ENCODE measurements around the gene HECTD3. TPM values are rescaled to one million over a fixed set of nuclear protein-coding genes. Genes with fewer than 3 reads are reported as not detected.
"Not testable (repeated sequence)": the region's sequence is repeated elsewhere in the genome, so short reads cannot be mapped to it uniquely, and the experiment has no call there.

HECTD3 gene
- total RNA-seq, 1 experiment from 2014 or later, result 53.1 TPM

DNA sequence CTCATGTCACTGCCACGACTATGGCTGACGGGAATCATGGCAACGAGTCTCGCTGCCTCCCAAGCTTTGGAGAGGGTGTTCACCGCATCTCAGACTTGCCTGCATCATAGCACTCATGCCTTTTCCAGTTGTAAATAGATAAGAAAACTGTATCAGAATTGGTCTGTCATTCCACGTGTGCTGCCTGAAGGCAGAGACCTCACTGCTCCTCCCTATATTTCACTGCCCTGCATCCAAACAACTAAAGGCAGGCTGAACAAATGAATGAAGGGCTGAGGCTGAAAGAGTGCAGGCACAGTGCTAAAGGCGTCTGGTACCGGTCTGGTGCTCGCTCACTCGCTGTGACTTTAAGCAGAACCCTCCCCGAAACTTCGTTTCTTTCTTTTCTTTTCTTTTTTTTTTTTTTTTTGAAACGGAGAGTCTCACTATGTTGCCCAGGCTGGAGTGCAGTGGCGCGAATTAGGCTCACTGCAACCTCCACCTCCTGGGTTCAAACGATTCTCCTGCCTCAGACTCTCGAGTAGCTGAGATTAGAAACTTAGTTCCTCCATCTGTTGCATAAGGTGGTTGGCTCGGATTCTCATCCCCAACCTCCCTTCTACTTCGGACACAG is 25.3 kb downstream of the HECTD3 start:
- DNase-seq, result peak; percentile 16

DNA sequence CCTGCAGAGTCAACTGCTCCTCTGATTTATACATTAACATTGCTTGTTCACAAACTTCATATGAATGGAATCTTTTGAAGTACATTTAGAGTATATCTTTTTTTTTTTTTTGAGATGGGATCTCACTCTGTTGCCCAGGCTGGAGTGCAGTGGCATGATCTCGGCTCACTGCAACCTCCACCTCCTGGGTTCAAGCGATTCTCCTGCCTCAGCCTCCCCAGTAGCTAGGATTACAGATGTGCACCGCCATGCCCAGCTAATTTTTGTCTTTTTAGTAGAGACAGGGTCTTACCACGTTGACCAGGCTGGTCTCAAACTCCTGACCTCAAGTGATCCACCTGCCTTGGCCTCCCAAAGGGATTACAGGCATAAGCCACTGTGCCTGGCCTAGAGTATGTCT is 33.8 kb downstream of the HECTD3 start:
- H3K36me3 ChIP-seq (replicated peaks; ENCODE audit: control insufficient read depth, insufficient read depth, low read length); H3K4me3 ChIP-seq (ENCODE audit: insufficient read depth, low read depth, low read length); H3K27me3 ChIP-seq (ENCODE audit: control insufficient read depth, insufficient read depth, low read length); DNase-seq: not testable (repeated sequence)

More for the DNA sequence above, 25.3 kb downstream of the HECTD3 start:
- no peaks in the 10 kb centered on the region for H3K27me3 ChIP-seq (ENCODE audit: control insufficient read depth, insufficient read depth, low read length)
- peak overlapping the region; percentile 98 for H3K4me3 ChIP-seq (ENCODE audit: insufficient read depth, low read depth, low read length)
- peaks cover under 1% of the 10 kb centered on the region; the same call in 1 of the 2 replicates for H3K36me3 ChIP-seq (replicated peaks; ENCODE audit: control insufficient read depth, insufficient read depth, low read length)

DNA sequence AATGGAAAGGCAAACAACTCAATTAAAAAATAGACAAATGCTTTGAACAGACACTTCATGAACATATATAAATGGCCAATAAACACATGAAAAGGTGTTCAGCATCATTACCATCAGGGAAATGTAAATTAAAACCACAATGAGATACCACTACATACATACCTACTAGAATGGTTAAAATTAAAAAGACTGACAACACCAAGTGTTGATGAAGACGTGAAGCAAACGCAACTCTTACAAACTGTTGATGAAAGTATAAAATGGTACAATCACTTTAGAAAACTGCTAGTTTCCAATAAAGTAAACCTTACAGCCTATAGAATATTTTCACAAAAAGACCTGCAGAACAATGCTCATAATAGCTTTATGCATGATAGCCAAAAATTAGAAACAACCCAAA is 34.9 kb downstream of the HECTD3 start:
- Histone ChIP-seq H3K4me3 (ENCODE audit: insufficient read depth, low read depth, low read length) (no peak overlapping the region), H3K36me3 (replicated peaks; ENCODE audit: control insufficient read depth, insufficient read depth, low read length) (peaks cover 4% of the 10 kb centered on the region), H3K27me3 (ENCODE audit: control insufficient read depth, insufficient read depth, low read length) (no peaks in the 10 kb centered on the region)
- DNase-seq, result no peak

DNA sequence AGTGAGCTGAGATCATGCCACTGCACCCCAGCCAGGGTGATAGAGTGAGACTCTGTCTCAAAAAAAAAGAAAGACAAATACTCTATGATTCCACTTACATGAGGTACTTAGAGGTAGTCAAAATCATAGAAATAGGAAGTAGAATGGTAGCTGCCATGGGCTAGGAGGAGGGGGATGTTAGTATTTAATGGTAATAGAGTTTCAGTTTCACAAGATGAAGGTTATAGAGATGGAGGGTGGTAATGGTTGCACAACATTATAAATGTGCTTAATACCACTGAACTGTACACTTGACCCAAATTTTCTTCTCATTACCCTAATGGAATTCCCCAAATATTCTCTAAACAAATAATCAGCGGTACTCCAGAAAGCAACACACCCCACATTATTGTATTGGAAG is 37.5 kb downstream of the HECTD3 start:
- no peak for DNase-seq
- H3K4me3 ChIP-seq (ENCODE audit: insufficient read depth, low read depth, low read length), result no peak overlapping the region
- H3K27me3 ChIP-seq (ENCODE audit: control insufficient read depth, insufficient read depth, low read length), result no peaks in the 10 kb centered on the region
- H3K36me3 ChIP-seq (replicated peaks; ENCODE audit: control insufficient read depth, insufficient read depth, low read length), result peaks cover 3% of the 10 kb centered on the region; the same call in 1 of the 2 replicates

DNA sequence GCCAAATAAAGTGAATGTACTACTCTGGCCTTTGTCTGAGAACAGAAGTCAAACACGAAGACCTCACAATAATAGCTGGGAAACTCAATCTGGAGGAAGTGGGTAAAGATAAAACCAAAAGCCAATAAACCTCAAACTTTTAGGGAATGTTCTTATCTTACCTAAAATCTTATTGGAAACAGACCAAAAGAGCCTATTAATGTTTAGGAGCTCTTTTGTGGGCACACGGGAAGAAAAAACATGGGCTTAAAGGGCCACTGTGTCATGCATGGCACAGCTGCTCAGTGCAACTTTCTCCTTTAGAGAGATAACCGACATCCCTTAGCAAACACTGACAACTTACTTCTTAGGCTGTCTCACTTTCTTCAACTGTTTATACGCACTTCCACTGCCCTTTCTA is 40.8 kb downstream of the HECTD3 start:
- Histone ChIP-seq H3K36me3 (replicated peaks; ENCODE audit: control insufficient read depth, insufficient read depth, low read length) (peaks cover 2% of the 10 kb centered on the region; the same call in 1 of the 2 replicates), H3K4me3 (ENCODE audit: insufficient read depth, low read depth, low read length) (no peak overlapping the region), H3K27me3 (ENCODE audit: control insufficient read depth, insufficient read depth, low read length) (no peaks in the 10 kb centered on the region)
- DNase-seq, result no peak

DNA sequence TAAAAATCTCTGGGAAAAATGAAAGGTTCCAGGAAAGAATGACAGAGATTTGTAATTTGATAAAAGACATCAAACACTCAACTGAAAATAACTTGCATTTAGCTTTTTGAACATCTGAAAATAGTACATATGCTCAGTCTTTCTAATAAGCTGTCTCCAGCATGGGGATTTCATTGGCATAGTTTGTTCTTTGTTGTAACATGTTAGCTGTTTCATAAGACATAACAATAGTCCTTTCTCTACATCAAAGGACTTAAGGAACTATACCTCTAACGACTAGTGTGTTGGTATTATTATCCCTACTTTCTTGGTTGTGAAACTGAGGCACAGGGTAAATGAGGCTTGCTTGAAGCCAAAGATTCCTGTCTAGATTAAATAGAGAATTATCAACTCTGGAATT is 46.7 kb downstream of the HECTD3 start:
- H3K27me3 ChIP-seq (ENCODE audit: control insufficient read depth, insufficient read depth, low read length), result no peaks in the 10 kb centered on the region

DNA sequence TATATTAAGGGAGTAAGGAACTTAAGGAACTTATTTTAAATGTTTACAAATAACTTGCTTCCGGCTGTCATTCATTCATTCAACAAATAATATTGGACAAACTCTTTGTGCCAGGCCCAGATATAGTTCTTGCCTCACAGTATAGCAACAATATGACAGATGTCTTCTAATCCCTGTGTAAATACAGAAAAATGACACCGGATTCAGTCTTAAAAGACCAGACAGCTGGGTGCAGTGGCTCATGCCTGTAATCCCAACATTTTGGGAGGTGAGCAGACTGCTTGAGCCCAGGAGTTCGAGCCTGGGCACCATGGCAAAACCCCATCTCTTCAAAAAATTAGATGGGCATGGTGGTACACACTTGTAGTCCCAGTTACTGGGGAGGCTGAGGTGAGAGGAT is 48.4 kb downstream of the HECTD3 start:
- no peak for DNase-seq
- H3K27me3 ChIP-seq (ENCODE audit: control insufficient read depth, insufficient read depth, low read length), result no peaks in the 10 kb centered on the region
- H3K36me3 ChIP-seq (replicated peaks; ENCODE audit: control insufficient read depth, insufficient read depth, low read length), result no peaks in the 10 kb centered on the region
- no peak overlapping the region for H3K4me3 ChIP-seq (ENCODE audit: insufficient read depth, low read depth, low read length)

More for the DNA sequence above, 46.7 kb downstream of the HECTD3 start:
- no peak for DNase-seq
- Histone ChIP-seq H3K36me3 (replicated peaks; ENCODE audit: control insufficient read depth, insufficient read depth, low read length) (no peaks in the 10 kb centered on the region), H3K4me3 (ENCODE audit: insufficient read depth, low read depth, low read length) (no peak overlapping the region)

DNA sequence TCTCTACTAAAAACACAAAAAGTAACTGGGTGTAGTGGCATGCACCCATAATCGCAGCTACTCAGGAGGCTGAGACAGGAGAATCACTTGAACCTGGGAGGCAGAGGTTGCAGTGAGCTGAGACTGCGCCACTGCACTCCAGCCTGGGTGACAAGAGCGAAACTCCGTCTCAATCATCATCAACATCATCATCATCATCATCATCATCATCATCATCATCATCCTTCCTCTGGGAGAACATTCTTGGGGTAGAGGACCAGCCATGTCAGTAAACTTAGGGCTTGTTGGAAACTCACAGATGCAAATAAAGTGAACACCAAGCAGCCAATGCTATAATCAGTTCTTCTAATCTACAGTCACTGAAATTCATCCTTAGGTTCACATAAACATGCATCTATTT is 49.1 kb downstream of the HECTD3 start:
- not testable (repeated sequence) for H3K27me3 ChIP-seq (ENCODE audit: control insufficient read depth, insufficient read depth, low read length)

DNA sequence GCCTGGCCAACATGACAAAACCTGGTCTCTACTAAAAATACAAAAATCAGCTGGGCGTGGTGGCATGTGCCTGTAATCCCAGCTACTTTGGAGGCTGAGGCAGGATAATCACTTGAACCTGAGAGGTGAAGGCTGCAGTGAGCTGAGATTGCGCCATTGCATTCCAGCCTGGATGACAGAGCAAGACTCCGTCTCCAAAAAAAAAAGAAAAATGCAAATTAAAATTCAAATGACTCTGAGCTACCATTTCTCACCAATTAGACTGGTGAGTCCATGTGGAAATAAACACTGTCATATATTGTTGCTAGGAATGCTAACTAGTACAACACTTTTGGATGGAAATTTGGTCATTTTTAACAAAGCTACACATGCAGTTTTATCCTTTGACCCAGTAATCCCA is 53.6 kb downstream of the HECTD3 start:
- not testable (repeated sequence) for DNase-seq; H3K36me3 ChIP-seq (replicated peaks; ENCODE audit: control insufficient read depth, insufficient read depth, low read length); H3K27me3 ChIP-seq (ENCODE audit: control insufficient read depth, insufficient read depth, low read length); H3K4me3 ChIP-seq (ENCODE audit: insufficient read depth, low read depth, low read length)

More for the DNA sequence above, 49.1 kb downstream of the HECTD3 start:
- not testable (repeated sequence) for DNase-seq; H3K36me3 ChIP-seq (replicated peaks; ENCODE audit: control insufficient read depth, insufficient read depth, low read length); H3K4me3 ChIP-seq (ENCODE audit: insufficient read depth, low read depth, low read length)

DNA sequence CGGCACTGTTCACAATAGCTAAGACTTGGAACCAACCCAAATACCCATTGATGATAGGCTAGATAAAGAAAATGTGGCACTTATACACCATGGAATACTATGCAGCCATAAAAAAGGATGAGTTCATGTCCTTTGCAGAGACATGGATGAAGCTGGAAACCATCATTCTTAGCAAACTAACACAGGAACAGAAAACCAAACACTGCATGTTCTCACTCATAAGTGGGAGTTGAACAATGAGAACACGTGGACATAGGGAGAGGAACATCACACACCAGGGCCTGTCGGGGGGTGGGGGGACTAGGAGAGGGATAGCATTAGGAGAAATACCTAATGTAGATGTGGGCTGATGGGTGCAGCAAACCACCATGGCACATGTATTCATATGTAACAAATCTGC is 55.0 kb downstream of the HECTD3 start:
- not testable (repeated sequence) for DNase-seq; H3K36me3 ChIP-seq (replicated peaks; ENCODE audit: control insufficient read depth, insufficient read depth, low read length); H3K27me3 ChIP-seq (ENCODE audit: control insufficient read depth, insufficient read depth, low read length); H3K4me3 ChIP-seq (ENCODE audit: insufficient read depth, low read depth, low read length)

Other genes with a start within 250 kb of the HECTD3 start
- 3,197 and 3,561 TPM in 2 replicates for gene RPS8, start 235.8 kb downstream of the HECTD3 start, total RNA-seq (2014; rRNA removed; shearing (Covaris generic))
- 0.80 and 1.4 TPM in 2 replicates for gene BEST4, start 223.2 kb downstream of the HECTD3 start, total RNA-seq (2014; rRNA removed; shearing (Covaris generic))
- gene PLK3, start 210.9 kb downstream of the HECTD3 start, total RNA-seq (2014; rRNA removed; shearing (Covaris generic)), result 4.9 and 10.1 TPM in 2 replicates
- 1.00 TPM in 1 of 2 replicates, not detected in the other for gene DYNLT4, start 204.0 kb downstream of the HECTD3 start, total RNA-seq (2014; rRNA removed; shearing (Covaris generic))
- gene BTBD19, start 202.8 kb downstream of the HECTD3 start, total RNA-seq (2014; rRNA removed; shearing (Covaris generic)), result 0.78 and 1.4 TPM in 2 replicates
- 0.18 and 0.42 TPM in 2 replicates for gene PTCH2, start 168.1 kb downstream of the HECTD3 start, total RNA-seq (2014; rRNA removed; shearing (Covaris generic))
- gene EIF2B3, start 24.7 kb downstream of the HECTD3 start, total RNA-seq (2014; rRNA removed; shearing (Covaris generic)), result 56.8 and 60.1 TPM in 2 replicates
- gene UROD, start 930 bp upstream of the HECTD3 start, total RNA-seq (2014; rRNA removed; shearing (Covaris generic)), result 257 and 408 TPM in 2 replicates
- gene ZSWIM5, start 195.3 kb upstream of the HECTD3 start, total RNA-seq (2014; rRNA removed; shearing (Covaris generic)), result 3.3 and 4.7 TPM in 2 replicates